NCI-H2196 (cell line): ENCODE results near the gene STX16.
"Not testable (repeated sequence)": the region's sequence is repeated elsewhere in the genome, so short reads cannot be mapped to it uniquely, and the experiment has no call there.

Experiments
- DNase-seq: peaks from one replicate; lab custom pipeline; 2025; ENCODE audit not compliant: unreplicated experiment; lab: John Stamatoyannopoulos, UW

STX16 gene

GRCh38 chr20:58719971-58720371 lies 68.9 kb downstream of the STX16 start:
- no peak for DNase-seq

DNA sequence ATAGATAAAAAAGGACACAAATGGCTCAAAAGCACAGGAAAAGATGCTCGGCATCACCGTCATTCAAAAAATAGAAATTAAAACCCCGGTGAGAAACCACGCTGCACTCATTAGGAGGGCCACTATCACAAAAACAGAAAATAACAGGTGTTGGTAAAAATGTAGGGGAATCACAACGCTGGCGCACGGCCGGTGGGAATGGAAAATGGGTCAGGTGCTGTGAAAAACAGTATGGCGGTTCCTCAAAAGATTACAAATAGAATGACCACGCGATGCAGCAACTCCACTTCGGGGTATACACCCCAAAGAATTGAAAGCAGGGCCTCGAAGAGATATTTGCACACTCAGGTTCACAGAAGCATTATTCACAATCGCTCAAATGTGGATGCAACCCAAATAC lies 69.8 kb downstream of the STX16 start:
- no peak for DNase-seq

DNA sequence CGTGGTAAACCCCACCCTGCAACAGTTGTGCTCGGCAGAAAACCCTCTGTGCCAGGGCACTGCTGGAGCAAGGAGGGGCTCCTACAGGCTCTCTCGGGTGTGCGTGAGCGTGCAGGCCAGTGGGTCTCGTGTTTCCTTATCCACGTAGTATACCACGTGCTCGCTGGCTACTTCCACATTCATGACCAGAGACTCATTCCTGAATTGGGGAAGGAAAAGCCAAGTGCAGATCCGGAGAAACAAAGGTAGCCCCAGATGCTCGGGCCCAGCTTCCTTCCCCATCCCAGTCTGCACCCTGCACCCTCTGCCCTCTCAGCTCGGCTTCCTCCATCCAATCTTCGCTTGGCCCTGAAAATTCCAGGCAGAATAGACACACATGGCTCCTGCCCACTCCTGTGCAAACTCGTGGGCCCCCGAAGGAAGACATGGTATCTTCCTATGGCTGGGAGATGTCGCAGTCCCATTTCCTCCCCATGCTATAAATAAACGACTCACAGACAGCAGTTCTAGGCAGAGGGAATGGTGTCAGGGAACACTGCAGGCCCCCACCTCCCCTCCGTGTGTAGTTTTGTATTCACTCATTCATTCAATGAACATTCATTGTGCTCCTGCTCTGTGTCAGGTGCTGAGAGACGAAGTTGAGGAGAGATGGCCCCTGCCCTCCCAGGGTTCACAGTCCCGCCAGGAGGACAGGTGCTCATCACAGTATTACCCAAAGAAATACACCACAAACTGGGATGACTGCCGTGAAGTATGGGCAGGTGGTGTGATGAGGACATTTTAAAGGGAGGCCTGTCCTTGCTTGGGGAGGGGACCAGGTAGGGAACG lies 71.1 kb downstream of the STX16 start:
- no peak for DNase-seq

GRCh38 chr20:58722877-58723627 lies 72.0 kb downstream of the STX16 start:
- DNase-seq: no peak

DNA sequence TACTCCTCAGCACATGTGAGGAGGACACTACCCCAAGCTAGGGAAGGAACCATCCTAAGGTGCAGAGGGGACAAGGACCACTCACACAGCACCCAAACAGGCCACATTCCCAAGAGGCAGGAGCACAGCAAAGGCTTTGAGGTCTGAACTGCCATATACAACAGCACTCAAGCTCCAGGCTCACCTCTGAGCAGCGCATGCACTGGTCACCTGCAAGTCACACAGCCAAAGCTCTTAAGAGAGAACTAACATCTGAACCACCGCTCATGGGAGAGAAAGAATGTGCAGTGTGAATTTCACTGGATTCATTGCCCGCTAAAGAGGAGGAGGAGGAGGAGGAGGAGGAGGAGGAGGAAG lies 72.5 kb downstream of the STX16 start:
- DNase-seq: no peak

- not testable (repeated sequence) for DNase-seq
Observed at GRCh38 chr20:58726156-58726555, 75.1 kb downstream of the STX16 start.
